Fibroblast of skin of left biceps (primary cell): ENCODE data around the gene EDEM3.
"Not testable (repeated sequence)": the region's sequence is repeated elsewhere in the genome, so short reads cannot be mapped to it uniquely, and the experiment has no call there.

Source experiments
- DNase-seq, 2 experiments: peaks; one replicate each; pipeline ENCODE4 v3.0.0-alpha.2; 2013; ENCODE audit warnings: low read depth in 2 of 2

The EDEM3 gene, protein sequence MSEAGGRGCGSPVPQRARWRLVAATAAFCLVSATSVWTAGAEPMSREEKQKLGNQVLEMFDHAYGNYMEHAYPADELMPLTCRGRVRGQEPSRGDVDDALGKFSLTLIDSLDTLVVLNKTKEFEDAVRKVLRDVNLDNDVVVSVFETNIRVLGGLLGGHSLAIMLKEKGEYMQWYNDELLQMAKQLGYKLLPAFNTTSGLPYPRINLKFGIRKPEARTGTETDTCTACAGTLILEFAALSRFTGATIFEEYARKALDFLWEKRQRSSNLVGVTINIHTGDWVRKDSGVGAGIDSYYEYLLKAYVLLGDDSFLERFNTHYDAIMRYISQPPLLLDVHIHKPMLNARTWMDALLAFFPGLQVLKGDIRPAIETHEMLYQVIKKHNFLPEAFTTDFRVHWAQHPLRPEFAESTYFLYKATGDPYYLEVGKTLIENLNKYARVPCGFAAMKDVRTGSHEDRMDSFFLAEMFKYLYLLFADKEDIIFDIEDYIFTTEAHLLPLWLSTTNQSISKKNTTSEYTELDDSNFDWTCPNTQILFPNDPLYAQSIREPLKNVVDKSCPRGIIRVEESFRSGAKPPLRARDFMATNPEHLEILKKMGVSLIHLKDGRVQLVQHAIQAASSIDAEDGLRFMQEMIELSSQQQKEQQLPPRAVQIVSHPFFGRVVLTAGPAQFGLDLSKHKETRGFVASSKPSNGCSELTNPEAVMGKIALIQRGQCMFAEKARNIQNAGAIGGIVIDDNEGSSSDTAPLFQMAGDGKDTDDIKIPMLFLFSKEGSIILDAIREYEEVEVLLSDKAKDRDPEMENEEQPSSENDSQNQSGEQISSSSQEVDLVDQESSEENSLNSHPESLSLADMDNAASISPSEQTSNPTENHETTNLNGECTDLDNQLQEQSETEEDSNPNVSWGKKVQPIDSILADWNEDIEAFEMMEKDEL

DNA sequence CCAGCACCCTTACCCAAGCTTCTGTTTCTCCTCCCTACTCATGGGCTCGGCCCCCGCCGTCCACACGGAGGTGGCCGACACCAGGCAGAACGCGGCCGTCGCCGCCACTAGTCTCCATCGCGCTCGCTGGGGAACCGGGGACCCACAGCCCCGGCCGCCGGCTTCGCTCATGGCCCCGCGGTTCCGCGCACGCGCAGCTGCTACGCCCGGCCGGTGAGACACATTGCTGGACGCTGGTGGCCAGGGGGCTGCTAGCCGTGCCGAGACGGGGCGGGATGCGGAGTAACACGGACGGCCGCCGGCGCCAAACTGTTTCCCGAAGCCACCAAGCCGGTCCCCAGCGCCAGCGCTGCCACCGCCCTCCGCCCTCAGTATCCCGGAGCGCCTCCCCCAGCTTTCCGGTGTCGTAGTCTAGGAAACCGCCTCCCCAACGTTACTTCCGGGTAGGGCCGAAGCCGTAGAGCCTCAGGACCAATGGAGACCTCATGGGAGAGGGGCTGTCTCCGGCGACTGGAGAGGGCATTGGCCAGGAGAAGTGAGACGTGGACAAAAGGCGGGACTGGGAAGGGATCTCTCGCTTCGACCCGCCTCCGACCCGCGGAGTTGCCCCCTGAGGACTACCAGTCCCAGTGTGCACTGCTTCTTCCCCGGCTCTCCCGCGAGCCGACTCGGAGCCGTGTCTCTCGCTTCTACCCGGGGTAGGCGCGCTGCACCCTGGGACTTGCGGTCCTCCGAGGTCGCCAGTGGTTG lies at the start of gene EDEM3:
Gene EDEM3, minus strand, starts transcription at position 383 of the 750 bp plus-strand sequence. Its CDS starts 212 bp downstream, at position 171.
- DNase-seq: peak; percentile 98 to 99

DNA sequence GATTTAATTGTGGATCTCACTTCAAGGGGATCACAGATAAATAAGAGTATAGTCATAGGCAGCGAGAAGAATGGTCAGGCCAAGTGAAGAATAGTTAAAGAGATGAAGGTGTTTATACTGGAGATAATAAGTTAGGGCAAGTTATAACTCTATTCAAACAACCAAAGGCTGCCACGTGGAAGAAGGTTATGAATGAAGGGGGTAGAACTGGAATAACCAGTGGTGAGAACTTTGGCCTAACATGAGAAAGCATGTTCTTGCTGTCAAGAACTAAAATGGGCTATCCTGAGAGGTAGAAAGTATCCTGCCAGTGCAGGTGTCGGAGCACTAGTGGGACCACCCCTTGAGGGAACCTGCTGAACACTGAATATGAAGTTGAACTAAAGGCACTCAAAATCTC lies 49.6 kb upstream of the EDEM3 start:
- no peak for DNase-seq

DNA sequence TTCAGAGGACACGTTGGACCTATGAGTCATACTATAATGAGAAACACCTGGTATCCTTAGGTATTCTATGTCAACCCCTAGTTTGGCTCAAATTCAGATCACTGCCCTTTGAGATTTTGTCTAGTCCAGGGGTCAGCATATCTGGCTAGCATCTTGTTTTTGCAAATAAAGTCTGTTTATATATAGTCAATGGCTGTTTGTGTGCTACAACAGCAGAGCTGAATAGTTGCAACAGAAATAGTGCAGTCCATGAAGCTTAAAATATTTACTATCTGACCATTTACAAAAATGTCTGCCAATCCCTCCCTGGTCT lies 48.5 kb upstream of the EDEM3 start:
- DNase-seq: no peak

DNA sequence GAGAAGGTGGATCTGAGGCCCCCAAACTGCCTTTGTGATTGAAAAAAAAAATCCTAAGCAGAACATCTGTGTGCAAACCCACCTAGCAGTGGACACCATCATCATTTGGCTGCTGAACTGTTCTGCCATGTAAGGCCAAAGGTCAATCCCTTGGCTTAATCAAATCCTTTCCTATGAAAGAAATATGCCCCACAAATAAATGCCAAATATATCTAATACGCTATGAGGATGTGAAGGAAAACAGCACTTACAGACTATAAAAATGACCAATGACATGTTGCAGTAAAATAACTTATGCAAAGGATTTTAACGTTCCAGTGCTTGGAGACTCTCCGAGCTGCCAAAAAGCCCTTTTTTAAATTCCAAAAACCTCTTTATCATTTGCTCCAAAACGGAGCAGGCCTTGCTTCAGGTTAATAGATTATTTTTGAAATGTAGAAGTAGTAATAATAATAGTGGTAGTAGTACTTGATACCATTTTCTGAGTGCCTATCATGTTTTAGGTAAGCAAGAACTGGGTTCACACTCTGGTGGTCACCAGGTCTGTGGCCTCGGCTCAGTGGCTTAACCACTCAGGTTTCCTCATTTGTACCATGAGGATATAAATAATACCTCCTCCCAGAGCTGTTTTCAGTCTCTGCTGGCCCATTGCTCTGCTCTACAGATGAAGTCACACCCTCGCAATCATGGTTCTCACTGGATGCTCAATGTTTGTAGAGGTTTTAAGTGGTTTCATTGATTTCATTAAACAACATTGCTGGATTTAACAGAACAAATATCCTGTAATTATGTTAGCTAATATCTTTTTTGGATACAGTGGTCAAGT lies 47.9 kb upstream of the EDEM3 start:
- no peak for DNase-seq

DNA sequence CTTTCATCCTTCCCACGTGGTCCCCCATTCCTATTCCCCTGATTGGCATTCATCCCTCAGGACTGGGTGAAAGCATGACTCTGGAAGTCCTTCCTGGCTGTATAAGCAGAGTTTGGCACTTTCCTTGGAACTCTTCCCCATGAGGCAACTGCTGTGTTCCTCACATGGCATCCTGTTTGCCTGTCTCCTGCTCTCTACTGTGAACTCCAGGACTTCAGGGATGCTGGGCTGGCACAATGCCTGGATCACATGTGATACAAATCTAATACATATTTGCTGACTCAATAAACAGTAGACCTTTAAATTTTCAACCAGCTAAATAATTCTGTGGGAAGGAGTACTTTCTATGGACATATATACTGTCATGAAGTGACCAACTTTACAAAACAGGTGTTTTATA lies 46.8 kb upstream of the EDEM3 start:
- DNase-seq: peak; percentile 66 to 70

DNA sequence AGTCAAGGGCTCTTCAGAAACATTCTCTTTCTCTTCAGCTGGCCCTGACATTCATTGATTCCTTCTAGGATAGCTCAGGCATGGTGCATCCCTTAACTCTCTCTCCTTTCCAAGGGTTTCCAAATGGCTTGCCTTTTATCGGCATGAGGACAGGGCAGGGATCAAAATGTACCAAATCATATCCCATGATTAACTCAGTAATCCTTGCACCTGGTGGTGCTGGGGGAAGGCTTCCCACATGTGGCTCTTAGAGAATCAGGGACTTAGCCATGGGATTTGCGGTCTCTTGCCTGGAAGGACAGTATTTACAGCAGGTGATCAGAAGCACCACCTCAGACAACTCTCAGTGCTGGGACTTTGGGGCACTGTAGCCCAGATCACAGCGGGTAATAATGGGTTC lies 46.2 kb upstream of the EDEM3 start:
- no peak for DNase-seq

DNA sequence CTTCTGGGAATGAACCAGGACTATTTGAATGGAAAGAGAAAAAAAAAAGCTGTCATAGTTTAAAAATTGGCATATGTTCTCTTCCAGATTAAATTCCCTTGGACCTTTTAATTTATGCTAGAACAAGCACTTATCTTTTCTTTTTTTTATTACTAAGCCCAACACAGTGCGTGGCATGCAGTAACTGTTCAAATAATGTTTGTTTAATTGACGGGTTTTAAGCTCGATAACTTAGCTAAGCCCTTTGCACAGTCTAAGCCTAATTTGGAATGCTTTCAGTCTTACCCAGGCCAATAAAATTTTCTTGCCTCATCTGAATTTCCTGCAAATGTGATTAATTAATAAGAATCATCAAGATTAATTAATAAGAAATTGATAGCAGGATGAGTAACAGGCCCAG lies 39.3 kb upstream of the EDEM3 start:
- DNase-seq: no peak

DNA sequence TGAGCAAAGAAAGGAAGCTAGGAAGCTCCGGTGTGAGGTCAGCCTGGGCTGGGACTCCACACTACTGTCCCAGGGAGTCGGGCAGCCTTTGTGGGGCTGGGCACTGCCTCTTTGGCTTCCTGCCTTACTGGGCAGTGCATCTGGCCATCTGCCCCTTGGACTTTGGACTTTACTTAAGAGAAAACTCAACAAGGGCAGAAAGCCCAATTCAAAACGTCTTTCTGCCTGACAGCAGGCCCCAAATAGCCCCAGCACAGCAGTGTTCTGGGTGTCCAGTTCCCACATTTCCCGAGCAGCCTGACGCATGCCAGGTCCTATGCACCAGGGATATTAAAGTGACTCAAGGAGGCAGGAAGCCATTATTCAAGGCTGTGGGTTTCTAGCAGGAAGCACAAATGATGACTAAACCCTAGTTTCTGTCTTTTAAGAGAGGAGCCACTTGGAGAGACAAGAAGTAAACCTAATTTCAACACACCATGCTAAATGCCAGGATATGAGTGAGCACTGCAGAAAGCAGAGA lies 37.9 kb upstream of the EDEM3 start:
- DNase-seq: peak; percentile 91 to 92

DNA sequence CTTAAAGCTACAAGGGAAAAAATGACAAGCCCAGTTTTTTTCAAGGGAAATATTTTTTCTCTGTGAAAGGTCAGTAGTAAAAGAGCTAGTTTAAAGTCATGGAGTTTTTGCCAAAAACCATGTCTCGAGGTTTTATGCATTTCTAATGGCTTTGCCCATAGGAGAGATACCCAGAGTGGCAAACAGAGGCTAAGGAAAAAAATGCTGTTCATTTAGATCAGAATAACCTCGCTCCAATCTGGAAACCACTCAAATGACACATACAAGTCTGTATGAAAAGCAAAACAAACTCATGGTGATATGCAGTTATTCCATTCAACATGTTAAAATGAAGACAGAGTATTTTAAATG lies 36.9 kb upstream of the EDEM3 start:
- DNase-seq: peak in 1 of 2 experiments; percentile 15

DNA sequence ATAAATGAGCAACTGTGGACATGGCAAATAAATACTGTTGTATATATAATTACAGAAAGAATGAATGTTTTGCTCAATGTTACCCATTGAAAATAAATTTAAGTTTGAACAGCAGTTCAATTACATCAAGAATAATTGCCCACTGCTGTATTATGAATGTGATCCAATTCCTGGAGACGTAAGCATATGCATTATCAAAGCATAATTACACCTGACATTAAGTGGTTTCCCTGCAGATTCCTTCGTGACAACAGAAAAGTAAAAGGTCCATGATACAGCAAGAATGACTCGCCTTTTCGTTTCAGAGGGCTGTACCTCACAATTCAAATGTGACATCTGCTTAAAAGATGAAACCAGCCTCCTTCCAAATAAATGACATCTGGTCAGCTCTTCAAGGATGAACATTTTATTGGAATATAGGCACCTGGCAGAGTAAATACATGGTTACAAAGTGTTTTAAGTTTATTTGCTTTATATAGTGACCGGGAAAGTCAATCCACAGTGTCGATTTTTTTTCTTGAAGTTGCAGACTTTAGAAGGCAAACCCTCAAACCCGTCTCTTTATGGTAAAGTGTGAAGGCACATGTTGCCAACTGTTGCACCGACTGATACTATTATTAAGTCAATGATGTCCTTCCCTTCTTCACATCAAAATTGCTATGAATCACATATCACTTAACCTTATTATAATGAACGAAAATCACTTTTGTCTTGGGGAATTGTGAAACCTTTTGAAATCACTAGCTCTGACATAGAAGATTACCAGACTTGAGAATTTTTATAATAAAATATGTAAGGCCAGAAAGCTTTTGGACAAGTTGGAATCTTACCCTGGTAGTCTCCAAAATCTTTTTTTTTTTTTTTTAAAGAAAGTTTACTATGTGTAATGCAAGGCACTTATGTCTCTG lies 36.2 kb upstream of the EDEM3 start:
- no peak for DNase-seq

DNA sequence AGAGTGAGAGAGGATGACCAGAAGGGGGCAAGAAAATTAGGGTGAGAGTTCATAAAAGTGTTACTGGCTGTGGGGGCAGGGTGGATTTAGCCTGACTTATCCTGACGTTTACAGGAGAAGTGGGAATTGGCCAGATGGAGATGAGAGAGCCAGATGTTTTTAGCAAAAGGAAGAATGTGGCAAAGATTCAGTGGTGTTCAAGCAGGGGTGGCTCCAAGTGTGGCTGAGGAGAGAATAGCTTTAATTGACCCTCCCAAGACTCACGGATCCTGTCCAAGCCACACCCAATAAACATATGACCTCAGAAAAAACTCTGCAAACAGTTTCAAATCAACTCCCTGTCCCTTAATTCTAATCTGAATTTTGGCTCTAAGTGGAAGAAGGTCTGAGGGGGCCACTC lies 35.2 kb upstream of the EDEM3 start:
- no peak for DNase-seq

DNA sequence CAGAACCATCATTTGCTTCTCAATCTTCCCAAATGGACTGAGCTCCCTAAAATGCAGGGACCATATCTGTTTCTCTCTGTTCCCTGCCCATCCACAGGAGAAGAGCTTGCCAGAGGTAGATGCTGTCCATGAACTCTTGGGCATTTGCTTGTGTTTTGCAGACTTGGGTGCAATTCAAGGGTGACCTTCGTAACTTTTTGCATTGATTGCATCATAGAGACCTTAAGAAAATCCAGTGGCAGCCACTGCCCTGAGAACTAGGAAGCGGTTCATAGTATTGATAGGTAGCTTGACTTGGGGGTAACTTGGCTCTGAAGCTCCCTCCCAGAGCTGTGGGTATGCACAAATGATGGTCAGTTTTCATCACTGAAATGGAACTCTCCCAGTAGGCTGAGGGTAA lies 34.3 kb upstream of the EDEM3 start:
- DNase-seq: no peak

DNA sequence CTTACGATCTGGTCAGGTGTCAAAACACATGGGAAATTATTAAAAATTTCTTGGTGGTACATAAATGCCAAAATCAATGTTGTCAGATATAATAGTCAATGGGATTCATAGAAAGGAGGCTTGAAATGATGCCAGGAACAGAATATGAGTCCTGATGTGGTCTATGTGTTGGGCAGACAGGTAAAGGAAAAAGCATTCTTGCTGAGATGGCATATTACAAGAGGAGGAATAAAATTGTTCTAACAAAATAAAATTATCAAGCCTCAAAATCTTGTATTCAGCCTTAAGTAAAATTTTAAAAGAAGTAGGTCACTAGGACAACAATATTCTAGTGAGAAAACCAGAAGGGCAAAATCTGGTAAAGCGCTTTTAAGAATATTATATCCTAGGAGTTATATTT lies 30.9 kb upstream of the EDEM3 start:
- no peak for DNase-seq

DNA sequence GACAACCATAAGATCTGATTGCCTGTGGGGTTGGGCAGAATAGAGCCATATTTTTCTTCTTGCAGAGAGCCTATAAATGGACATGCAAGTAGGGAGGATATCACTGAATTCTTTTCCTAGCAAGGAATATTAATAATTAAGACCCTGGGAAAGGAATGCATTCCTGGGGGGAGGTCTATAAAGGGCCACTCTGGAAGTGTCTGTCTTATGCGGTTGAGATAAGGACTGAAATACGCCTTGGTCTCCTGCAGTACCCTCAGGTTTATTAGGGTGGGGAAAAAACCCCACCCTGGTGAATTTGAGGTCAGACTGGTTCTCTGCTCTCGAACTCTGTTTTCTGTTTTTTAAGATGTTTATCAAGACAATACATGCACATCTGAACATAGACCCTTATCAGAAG lies 29.1 kb upstream of the EDEM3 start:
- not testable (repeated sequence) for DNase-seq

DNA sequence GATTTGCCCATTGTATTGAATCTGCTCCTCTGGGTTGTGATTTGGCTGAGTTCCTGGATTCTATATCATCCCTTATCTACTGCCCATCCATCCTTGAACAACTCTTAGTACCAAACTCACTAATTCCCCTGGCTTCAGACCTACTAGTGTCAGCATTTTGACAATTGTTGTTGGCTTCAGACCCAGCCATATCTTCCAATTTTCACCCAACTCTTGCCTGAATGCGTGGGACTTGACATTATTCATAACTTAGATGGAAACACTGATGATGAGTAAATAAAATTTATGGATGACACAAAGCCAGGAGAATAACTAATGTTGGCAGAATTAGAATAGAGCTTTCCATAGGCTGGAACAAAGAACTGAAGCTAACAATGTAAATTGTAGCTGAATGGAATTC lies 27.3 kb upstream of the EDEM3 start:
- no peak for DNase-seq

DNA sequence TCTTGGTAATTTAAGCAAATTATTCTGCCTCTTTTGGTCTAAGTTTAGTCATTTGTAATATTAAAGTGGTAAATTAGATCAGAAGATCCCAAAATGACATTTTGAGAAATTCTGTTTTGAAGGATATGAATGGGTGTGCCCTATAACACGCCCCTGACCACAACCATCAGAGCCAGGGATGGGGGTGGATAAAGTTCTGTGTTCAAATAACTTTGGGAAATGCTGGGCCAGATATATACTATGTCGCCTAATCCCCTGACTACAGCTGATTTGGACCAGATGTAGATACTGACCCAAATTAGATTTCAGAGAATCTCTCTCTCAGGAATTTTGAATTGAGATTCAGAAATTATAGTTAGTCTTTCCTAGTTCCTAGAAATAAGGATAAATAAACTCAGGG lies 21.2 kb upstream of the EDEM3 start:
- DNase-seq: no peak

DNA sequence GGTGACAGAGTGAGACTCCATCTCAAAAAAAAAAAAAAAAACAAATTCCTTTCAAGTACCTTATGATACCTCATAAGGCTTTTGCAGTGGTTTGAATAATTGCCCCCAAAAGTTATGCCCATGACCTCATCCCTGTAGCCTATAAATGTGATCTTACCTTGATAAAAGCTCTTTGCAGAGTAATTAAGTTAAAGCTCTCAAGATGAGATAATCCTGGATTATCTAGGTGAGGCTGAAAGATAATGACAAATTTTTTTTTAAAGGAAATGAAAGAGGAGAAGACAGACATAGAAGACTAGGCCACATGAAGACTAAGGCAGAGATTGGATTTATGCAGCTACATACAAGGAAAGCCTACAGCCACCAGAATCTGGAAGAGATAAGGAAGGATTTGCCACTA lies 20.7 kb upstream of the EDEM3 start:
- DNase-seq: no peak

DNA sequence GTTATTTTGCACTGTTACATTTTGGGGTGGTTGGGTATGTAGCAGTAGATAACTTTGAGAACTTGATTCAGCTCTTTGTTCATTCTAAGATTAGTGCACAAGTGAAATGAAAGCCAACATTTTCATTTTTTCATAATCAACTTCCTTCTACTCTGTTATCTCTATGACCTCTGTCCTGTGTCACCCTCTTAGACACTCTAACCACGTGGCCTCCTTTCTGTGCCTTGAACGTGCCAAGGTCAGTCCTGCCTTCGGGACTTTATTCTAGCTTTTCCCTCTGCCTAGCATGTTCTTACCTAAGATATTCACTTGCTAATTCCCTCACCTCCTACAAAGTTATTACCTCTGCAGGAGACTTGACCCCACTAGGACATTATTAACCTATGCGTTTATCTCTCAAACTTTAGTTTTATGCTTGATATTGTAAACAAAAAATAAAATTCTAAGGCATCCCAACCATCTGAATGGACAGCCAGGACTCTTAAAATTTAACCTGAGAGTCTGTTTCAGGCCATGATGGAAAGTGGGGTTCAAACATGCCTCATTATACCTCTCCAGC lies 19.2 kb upstream of the EDEM3 start:
- DNase-seq: no peak

DNA sequence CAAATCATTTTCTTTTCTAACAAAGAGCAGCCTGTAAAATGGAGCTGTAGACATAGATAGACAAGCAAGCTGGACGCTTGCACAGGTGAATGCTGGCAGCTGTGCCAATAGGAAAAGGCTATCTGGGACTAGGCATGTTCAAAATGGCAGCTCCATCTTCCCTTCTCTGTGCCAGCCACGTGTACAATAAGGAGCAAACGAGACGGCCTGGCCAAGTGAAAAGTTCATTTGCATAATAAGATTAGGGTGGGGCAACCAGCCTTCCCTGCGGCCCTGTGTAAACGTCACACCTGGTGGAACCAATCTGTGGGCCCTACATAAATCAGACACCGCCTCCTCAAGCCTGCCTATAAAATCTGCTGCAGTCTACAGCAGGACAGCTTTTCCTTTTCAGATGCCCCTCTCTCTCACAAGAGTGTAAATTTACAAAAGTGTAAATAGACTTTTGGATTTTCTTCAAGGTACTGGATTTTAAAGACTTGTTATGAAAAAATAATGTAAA lies 16.6 kb upstream of the EDEM3 start:
- no peak for DNase-seq
